GM11168 (cell line): ENCODE data around the gene LCE1E.

ENCODE experiments used
- in situ Hi-C: fragments of 300-500 bp; cut with MboI; formaldehyde crosslinking; loops from one replicate; pipeline ENCODE4 v1.12.0; 2022; ENCODE audit warnings: low sequenced_read_pairs; ENCODE audit not compliant: unreplicated experiment

The LCE1E gene

GRCh38 chr1:152786077-152786476 lies at the start of gene LCE1E:
TSS of gene LCE1E (plus strand) at chr1:152786257. CDS start at chr1:152787300, 1,043 bp downstream.
- in situ Hi-C loops = no loop called here

- in situ Hi-C loops = no loop called here
Observed at GRCh38 chr1:152737997-152738396, 48.1 kb upstream of the LCE1E start.

- in situ Hi-C loops = no loop called here
Observed at GRCh38 chr1:152739841-152740240, 46.2 kb upstream of the LCE1E start.

- in situ Hi-C loops = no loop called here
Observed at GRCh38 chr1:152741656-152742055, 44.4 kb upstream of the LCE1E start.

- in situ Hi-C loops = no loop called here
Observed at GRCh38 chr1:152743371-152744145, 42.5 kb upstream of the LCE1E start.

GRCh38 chr1:152745289-152745704 lies 40.8 kb upstream of the LCE1E start:
- in situ Hi-C loops = no loop called here

- in situ Hi-C loops = no loop called here
Observed at GRCh38 chr1:152745765-152746444, 40.2 kb upstream of the LCE1E start.

GRCh38 chr1:152747831-152748230 lies 38.2 kb upstream of the LCE1E start:
- in situ Hi-C loops = no loop called here

- in situ Hi-C loops = no loop called here
Observed at GRCh38 chr1:152752225-152752624, 33.8 kb upstream of the LCE1E start.

GRCh38 chr1:152753586-152753985 lies 32.5 kb upstream of the LCE1E start:
- in situ Hi-C loops = no loop called here

- in situ Hi-C loops = no loop called here
Observed at GRCh38 chr1:152756872-152757271, 29.2 kb upstream of the LCE1E start.

- in situ Hi-C loops = no loop called here
Observed at GRCh38 chr1:152757747-152758146, 28.3 kb upstream of the LCE1E start, which contains the start of gene KPRP. TSS of gene KPRP (plus strand) at chr1:152758025. CDS start at chr1:152759589, 1,564 bp downstream.

- in situ Hi-C loops = no loop called here
Observed at GRCh38 chr1:152758636-152759035, 27.4 kb upstream of the LCE1E start.

GRCh38 chr1:152759453-152760173 lies 26.4 kb upstream of the LCE1E start:
- in situ Hi-C loops = no loop called here

GRCh38 chr1:152760551-152761190 lies 25.4 kb upstream of the LCE1E start:
- in situ Hi-C loops = no loop called here

- in situ Hi-C loops = no loop called here
Observed at GRCh38 chr1:152761609-152762213, 24.3 kb upstream of the LCE1E start.

GRCh38 chr1:152768847-152769533 lies 17.1 kb upstream of the LCE1E start:
- in situ Hi-C loops = no loop called here

- in situ Hi-C loops = no loop called here
Observed at GRCh38 chr1:152770411-152770810, 15.6 kb upstream of the LCE1E start.

- in situ Hi-C loops = no loop called here
Observed at GRCh38 chr1:152774875-152775274, 11.2 kb upstream of the LCE1E start, which contains the start of gene LCE1F. TSS of gene LCE1F (plus strand) at chr1:152775140. CDS start at chr1:152776372, 1,232 bp downstream.
